GM19372 (cell line): ENCODE measurements around the gene RRAS.

Experiments
- ATAC-seq: cut with Tn5 transposase; IDR thresholded peaks from one replicate; pipeline ENCODE4 v1.9.1; 2021; ENCODE audit warnings: mild to moderate bottlenecking, low read depth, moderate library complexity; ENCODE audit not compliant: unreplicated experiment

The RRAS gene

DNA sequence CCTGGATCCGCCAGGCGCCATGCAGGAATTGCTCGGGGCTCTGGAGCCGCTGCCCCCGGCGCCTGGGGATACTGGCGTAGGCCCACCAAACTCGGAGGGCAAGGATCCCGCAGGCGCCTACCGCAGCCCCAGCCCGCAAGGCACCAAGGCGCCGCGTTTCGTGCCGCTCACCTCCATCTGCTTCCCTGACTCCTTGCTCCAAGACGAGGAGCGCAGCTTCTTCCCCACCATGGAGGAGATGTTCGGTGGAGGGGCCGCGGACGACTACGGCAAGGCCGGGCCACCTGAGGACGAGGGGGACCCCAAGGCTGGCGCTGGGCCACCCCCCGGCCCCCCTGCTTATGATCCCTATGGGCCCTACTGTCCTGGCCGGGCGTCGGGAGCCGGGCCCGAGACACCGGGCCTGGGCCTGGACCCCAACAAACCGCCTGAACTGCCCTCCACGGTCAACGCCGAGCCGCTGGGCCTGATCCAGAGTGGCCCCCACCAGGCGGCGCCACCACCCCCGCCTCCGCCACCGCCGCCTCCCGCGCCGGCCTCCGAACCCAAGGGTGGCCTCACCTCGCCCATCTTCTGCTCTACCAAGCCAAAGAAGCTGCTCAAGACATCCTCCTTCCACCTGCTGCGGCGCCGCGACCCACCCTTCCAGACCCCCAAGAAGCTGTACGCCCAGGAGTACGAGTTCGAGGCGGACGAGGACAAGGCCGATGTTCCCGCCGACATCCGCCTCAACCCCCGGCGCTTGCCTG is 42.8 kb downstream of the RRAS start:
- no peak for ATAC-seq

DNA sequence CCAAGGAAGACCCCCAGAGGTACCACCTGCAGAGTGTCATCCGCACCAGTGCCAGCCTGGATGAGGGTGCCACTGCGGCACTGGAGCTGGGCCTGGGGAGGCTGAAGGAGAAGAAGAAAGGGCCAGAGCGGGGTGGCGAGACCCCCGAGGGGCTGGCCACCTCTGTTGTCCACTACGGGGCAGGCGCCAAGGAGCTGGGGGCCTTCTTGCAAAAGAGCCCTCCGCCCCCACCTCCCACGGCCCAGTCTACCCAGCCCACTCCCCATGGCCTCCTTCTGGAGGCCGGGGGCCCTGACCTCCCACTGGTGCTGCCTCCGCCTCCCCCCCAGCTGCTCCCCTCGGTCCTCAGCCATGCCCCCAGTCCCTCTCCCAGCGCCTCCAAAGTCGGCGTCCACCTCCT is 43.5 kb downstream of the RRAS start:
- no peak for ATAC-seq

DNA sequence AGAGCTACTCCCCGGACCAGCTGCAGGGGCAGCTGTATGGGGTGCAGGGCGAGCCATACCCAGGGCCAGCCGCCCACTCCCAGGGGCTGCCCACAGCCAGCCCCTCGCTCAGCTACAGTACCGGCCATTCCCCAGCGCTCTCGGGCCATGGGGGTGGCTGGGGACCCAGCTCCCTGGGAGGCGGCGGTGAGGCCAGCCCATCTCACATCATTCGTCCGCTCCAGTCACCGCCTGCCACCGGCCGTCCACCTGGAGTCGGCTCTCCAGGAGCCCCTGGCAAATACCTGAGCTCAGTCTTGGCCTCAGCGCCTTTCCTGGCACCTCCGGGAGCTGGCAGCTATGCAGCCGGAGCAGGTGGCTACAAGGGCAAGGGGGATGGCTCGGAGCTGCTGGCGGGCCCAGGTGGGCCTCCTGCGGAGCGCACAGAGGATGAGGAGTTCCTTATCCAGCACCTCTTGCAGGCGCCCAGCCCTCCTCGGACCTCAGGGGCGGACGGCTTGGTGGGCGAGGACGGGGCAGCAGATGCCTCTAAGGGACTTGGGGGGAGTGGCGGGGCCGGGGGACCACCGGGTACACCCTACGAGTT is 44.0 kb downstream of the RRAS start:
- no peak for ATAC-seq

DNA sequence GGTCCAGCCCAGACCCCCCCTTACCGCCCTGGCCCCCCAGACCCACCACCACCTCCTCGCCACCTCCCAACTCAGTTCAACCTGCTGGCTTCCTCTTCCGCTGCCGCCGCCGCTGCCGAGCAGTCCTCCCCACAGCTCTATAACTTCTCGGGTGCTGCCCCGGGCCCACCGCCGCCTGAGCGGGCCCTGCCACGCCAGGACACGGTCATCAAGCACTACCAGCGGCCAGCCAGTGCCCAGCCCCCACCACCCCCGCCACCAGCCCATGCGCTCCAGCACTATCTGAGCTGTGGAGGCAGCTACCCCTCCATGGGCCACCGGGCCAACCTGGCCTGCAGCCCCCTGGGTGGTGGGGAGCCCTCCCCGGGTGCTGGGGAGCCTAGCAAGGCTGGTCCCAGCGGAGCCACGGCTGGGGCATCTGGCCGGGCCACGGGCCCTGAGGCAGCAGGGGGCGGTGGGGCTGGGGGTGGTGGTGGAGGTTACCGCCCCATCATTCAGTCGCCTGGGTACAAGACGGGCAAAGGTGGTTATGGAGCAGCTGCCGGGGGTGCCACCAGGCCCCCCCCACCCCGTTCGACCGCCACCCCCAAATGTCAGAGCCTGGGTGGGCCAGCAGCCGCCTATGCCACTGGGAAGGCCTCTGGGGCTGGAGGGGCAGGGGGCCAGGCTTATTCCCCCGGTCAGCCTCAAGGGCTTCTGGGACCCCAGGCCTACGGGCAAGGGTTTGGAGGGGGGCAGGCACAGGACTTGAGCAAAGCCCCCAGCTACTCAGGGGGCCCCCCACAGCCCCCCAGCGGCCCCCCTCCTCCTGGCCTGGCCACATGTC is 44.7 kb downstream of the RRAS start:
- no peak for ATAC-seq

DNA sequence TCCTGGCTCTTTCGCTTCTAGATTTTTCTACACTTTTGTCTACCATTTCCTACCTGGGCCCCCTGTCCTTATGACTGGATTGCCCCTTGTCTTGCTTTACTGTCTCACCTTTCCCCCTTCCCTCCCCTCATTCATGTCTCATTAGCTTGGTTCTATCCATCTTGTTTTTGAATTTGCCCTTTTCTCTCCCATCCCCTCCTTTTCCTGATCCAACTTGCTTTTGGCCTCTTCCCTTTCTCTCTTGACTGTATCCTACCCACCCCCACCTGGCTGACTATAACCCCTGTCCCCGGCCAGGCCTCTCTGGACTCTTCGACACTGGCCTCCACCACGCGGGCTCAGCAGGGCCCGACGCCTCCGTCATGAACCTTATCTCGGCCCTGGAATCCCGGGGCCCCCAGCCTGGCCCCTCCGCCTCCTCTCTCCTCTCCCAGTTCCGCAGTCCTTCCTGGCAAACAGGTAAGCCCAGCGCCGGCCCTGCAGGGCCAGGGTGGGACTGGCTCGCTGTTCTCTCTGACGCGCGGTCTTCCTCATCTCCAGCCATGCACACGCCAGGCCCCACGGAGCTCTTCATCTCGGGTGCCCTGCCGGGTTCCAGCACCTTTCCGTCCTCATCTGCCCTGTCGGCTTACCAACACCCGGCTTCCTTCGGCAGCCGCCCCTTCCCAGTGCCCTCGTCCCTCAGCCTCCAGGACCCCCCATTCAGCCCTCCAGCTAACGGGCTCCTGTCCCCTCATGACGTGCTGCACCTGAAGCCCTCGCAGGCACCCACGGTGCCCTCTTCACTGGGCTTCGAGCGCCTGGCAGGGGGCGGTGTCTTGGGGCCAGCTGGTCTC is 45.6 kb downstream of the RRAS start:
- ATAC-seq = no peak

DNA sequence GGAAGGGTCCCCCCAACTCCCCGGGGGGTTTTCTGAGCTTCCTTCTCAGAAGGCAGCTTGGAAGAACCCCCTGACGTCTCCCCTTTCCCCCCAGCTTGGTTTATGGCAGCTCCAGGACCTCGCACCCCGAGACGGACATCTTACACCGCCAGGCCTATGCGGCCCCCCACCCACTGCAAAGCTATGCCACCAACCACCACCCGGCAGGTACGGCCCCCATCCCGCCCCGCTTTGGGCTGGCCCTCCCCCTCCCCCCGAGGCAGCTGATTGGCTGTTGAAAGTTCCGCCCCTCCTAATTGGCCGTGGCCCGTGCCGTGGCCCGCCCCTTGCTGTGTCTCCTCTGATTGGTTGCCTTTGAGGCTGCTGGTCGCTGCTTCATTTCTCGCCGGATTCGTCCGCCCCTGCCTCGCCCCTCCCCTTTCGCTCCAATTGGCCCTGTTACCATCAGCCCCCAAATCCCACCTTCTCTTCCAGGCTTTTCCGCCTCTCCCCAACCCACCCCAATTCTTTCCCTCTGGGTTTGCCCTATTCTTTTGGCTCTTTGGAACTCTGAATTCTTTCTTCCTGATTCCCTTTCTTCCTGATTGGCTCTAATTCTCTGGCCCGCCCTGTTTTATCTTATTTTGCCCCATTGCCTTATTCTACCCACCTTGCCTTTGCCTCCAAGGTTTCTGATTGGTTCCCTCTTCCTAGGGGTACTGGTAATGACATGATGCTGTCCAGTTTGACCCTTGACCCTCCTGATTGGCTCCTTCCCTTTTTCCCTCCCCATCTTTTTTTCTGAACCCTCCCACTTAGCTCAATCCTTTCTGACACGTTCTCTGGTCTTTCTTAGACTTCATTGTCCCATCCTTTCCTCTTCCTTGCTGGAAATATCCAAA is 46.5 kb downstream of the RRAS start:
- ATAC-seq = peak; percentile 36

DNA sequence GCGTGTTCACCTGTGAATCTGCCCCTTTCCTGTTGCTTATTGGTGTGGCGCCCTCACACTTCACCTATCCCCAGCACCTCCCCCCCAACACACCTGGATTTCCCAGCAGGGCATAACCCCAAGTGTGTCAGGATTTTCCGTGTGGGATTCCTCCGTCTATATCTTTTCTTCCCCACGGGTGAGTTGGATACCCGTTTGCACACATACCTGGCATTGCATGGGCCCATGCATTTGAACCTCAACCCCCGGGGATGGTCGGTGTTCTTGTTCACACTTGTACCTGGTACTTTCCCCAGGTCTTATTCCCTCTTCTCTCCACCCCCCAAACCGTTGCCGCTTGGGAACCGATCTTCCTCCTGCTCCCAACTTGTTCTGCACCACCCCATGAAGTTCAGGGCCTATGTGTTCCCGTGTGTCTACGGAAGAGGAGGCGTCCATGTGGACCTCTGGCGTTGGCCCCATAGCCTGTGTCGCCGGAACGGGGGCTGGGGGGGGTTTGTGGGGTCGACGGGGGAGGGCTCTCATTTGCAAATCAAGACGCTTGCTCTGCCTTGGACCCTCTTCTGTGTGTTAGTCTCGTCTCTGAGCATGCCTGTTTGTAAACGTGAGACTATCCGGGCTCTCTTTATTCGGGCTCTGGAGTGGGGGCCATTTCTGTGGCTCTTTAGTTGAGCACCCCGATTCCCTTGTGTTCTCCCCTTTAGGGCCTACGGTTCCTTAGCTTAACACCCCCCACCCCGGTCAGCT is 47.3 kb downstream of the RRAS start:
- no peak for ATAC-seq

DNA sequence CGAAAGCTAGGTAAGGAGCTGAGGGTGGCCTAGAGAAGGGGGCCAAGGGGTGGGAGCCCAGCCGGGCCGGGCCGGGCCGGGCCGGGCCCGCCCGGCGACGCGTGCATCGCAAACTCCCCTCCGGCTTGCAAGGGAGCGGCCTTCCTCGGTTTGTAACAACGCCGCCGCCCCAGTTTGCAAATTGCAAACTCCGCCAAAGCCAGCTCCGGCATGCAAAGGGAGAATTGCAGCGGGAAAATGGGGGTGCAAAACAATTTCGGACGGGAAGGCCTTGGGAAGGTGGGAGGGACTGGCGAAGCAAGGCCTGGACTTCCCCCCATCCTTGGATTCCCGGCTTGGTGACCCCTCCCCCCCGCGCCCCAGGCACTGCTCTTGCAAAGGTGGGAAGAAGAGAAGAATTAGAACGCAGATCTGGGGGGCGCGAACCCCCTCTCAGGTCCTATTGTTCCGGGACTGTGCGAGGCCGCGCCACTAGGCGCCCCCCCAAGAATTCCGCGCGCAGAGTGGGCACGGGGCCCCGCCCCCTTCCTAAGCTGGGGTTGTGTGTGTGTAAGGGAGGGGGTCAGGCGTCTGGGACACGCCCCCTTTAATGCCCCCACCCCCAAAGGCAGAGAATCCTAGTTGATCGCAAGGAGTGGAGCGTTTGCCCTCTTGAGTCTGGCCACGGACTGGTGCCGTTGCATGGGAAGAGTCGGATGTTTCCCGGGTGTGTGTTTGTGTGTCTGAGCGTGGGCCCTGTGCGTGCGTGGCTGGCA is 48.0 kb downstream of the RRAS start:
- ATAC-seq = no peak

DNA sequence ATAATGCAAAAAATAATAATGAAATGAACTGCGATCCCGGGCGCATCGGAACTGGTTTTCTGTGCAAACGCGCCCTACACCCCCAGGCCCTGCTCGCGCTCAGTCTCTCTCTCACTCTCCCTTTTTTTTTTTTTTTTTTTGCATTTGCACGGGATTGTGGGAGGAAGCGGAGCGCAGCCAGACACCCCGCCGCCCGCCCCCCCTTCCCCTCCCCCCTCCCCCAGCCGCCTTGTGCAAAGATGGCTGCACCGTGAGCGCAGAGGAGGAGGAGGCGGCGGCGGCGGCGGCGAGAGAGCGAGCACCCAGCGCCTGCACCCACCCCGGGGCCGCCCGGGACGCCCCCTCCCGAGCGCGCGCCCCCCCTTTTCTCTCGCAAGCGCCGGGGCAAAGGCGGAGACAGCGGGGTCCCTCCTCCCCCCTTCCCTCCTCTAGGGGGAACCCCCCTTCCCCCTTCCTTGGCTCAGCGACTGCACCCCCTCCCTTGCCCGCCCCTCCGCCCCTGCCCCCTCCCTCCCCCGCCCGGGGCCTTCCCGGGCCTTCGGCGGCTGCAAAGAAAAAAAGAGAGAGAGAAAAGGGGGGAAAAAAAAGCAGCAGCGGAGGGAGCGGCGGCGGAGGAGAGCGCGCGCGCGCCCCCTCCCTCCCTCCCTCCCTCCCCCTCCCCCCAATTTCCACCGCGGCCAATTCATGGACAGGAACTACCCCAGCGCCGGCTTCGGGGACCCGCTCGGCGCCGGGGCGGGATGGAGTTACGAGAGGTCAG is 48.8 kb downstream of the RRAS start, which contains the start of gene PRR12:
TSS of gene PRR12 (plus strand) at position 212 of the 760 bp plus-strand sequence. CDS start at position 685, 473 bp downstream.
- ATAC-seq = no peak

DNA sequence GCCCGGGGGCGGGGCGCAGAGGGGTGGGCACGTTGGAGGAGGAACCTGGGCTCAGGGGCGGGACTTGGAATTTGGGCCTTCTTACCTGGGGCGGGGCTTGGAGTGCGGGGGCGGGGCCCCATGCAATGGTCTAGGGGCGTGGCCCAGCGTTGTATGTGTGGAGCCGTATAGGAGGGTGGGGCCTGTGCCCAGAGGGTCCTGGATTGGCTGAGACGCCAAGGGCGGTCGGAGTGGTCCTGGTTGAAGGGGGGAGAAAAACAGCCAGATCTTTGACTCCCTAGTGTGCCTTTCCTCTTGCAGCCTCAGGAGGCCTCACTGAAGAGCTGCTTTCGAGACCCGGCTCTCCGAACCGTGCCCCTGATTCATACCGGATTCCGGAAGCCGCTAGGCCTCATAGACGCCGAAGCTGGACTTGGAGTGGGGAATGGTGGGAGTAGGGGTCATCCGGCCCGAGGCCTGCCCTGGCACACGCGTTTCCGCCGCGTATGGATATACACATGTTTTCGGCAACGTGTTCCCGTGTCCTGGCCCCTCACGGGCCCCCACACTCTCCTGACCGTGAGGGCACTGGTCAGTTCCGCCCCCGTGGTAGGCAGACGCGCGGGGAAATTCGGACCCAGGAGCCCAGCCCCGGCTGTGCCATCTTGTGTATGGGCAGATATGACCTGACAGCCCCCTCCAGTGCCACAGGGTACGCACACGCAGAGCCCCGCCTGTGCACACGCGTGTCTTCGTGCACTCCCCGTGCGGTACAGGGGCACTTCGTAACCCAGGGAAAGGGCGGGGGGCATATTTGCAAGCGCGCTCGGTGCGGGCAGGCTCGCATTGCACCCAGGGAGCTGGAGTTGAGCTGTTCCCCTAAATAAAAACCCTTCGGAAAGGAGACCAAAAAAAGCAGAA is 49.6 kb downstream of the RRAS start:
- peak; percentile 57 for ATAC-seq

DNA sequence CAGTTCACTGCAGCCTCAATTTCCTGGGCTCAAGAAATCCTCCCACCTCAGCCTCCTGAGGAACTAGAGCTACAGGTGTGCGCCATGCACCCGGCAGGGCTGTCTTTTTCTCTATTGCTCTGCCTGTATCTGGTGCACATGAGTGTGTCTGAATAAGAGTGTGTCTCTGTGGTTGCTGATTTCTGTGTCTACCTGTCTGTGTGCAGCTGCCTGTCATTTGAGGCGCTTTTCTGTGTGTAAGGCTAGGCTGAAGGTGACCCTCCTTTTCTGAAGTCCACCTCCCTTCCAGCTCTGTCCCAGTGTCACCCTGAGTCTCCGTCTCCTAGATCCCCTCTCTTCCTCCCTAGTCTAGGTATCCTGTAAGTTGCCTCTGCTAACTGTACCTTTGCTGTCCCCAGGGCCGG is 50.4 kb downstream of the RRAS start:
- ATAC-seq = no peak

DNA sequence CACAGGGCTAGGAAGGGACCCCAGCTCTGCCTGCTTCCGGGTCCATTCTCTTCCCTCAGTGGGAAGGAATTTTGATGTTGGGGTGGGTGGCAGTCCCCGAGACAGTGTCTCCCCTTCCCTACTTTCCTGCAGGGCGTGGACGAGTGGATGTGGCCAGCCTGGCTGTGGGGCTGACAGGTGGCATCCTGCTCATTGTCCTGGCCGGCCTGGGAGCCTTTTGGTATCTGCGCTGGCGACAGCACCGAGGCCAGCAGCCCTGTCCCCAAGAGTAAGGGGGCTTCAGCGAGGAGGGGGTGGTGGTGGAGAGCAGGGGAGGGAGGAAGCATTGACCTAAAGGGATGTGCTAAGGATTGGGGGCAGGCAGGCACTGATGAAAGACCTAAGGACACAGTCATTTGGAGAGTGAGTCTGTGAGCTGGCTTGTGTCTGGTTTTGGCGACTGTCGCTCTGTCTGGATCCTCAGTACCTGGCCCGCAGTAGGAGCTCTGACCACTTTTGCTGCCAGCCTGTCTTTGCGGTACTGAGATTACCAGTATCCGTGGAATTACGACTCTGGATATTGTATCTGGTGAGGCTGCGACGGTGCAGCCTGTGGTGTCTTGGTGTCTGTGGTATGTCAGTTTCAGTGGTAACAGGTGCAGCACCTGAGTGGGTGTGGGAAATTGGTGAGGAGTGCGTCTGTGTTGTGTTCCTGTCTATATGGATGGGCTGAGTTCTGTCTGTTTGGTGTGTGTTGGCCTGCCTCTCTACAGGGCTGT is 51.4 kb downstream of the RRAS start:
- no peak for ATAC-seq

DNA sequence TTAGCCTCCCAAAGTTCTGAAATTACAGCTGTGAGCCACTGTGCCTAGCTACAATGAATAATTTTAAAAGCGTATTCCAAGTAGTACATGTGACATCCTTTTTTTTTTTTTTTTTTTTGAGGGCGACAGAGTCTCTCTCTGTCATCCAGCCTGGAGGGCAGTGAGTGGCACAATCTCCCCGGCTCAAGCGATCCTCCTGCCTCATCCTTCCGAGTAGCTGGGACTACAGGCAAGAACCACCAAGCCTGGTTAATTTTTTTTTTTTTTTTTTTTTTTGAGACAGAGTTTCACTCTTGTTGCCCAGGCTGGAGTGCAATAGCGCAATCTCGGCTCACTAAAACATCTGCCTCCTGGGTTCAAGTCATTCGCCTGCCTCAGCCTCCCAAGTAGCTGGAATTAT is 52.7 kb downstream of the RRAS start:
- ATAC-seq = no peak
